SJSA1 (cell line): Measurements from ENCODE around the gene HAPLN1. TPM values are rescaled to one million over a fixed set of nuclear protein-coding genes. Genes with fewer than 3 reads are reported as not detected.

ENCODE experiments used
- total RNA-seq: library from RNA; depleted of rRNA; stranded (reverse); fragments of >200 nt; shearing (Covaris generic); gene quantifications from 2 replicates; pipeline ENCODE4 v1.2.3, GENCODE V29; 2014; rRNA removed

HAPLN1 gene
- total RNA-seq, 1 experiment from 2014 or later: 3.3 TPM

Other genes starting within 250 kb of the HAPLN1 start
- gene VCAN, start 249.1 kb downstream of the HAPLN1 start, total RNA-seq: 46.0 and 69.4 TPM in 2 replicates